HuH-7.5 (cell line): ENCODE data around the gene HK3.

Source experiments
- DNase-seq: peaks from one replicate; pipeline ENCODE4 v3.0.0; 2011; ENCODE audit warnings: low spot score

Gene HK3

DNA sequence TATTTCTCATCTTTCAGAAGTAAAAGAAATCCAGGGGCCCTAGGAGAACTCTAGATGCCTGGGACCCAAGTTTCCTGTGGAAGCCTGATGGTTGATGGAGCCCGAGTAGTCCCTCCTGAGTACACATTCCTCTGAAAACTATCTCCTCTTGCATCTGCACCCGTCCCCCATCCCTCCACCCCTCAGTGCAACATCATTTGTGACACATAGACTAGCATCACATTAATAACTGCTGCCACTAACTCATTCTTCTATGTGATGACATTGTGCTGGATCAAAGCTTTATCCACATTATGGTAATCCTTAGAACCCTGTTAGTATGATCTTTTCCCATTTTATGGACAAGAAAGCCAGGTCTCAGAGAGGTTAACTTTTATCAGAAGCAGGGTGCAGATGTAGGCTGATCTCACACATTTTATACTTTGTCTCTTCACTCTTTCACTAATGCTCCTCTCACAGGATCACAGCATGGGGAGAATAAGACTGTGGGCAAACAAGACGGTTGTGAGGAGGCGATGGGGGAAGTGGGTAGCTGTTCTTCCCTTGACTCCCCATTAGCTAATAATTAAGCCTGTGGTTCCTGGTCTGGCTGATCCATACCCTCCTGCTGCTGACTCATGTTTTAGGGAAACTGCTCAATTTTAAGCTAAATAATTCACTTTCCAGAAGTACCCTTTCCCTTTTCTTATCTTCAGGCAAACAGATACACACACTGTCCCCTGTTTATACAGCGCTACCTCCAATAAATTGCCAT lies 3.9 kb upstream of the HK3 start:
- DNase-seq, result no peak

DNA sequence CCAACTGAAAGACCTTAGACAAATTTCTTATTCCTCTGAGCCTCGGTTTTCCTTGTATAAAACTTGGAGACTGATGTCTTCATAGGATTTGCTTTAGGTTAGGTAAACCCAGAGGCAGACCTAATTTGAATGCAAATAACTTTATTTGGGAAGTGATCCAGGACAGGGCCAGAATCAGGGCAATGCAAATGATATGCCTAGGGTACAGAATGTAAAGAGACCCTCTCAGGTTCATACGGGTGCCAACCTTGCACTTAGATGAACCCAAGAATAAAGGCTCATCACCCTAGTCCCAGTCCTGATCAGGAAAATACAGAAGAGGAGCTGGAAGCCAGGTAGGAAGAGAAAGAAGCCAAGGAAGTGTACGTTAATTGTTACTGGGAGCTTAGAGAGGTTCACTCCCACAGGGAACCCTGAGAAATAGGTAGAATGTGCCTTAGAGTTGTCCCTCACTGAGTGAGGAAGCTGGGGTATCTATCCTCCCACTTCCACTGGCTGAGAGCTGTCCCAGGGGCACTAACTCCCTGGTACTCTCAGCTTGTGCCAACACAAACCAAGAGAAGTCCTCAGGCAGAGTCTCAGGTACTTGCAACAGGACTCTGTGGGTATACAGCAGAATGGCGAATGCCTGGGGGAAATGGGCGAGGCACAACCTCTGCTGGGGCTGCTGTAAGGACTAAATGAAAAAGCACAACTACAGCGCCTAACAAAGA lies 3.1 kb upstream of the HK3 start:
- DNase-seq, result no peak

DNA sequence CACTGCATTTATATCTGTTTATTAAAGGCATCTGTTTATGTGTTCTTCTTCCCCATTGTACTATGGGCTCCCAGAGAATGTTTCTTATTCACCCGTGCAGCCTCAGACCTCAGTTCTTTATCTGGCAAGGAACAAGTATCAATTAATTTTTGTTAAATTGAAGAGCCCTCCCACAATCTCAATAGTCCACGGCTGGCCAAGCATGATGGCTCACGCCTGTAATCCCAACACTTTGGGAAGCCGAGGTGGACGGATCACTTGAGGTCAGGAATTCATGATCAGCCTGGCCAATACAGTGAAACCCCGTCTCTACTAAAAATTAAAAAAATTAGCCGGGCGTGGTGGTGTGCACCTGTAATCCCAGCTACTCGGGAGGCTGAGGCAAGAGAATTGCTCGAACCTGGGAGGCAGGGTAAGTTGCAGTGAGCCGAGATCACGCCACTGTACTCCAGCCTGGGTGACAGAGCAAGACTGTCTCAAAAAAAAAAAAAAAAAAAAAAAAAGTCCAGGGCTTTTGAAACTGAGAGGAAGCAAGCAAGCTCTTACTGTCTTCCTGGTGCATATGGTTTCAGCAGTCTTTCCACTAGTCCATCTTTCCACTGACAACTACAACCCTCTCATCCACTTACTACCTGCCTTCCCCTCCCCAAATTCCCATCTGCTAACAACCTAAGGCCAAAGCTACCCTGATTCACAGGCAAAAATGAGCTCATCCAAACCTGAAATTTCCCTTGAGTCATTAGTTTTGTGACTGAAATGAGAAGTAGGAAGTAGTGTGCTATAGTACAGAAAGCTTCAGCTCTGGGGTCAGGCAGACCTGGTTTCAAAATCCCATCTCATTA lies 2.3 kb upstream of the HK3 start:
- DNase-seq, result no peak

DNA sequence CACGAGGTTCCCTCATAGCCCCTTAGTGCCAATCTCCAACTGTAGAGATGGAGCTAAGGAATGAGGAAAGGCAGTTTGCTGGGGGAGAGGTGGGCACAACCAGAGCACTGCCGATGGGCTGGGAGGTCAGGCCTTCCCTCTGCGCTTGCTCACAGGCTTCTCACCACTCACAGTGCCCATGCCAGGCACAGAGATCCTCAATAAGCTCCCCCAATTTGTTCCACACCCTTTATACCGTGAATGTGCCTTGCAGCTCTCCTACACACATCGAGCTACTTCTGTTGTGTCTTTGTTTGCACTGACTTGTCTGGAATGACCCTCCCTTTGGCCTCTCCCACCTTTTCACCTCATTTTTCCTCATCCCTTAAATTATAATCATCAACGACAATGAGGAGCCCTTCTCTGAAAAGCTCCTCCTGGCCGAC lies 1.6 kb upstream of the HK3 start:
- DNase-seq, result no peak

DNA sequence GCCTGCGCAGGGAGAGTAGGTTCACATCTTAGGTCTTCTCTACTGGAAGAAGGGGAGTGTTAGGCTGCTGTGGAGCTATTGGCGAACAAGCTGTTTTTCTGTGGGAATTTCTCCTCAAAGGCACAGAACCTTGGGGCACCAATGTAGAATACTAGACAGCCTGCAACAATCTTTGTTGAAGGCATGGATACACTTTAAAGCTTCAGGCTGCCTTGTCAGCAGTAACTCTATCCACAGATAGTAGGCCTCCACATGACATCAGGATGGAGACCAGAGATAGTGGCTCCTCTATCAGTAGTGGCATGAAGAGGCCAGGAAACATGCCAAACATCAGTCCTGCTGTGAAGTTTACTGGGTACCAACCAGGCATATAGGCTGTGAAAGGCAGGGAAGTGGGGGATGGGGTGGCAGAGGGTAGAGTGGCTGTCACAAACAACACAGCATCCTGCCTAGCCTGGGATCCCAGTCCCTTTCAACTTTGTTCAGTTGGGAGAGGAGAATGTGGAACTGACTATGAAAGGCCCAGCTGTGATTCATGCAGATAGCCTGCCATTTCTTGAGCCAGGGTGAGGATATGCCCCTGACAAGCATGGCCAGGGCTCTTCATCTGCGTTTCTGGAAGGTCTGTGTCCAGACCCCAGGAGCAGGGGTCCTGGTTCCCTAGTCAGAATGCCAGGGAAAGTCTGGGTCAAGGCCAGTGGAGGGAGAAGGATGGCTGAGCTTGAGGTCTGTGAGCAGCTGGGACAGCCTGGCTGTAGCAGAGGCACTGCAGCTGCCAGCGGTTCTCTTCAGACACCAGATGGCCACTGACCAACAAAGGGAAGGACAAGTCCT lies 1.0 kb upstream of the HK3 start:
- DNase-seq, result no peak

DNA sequence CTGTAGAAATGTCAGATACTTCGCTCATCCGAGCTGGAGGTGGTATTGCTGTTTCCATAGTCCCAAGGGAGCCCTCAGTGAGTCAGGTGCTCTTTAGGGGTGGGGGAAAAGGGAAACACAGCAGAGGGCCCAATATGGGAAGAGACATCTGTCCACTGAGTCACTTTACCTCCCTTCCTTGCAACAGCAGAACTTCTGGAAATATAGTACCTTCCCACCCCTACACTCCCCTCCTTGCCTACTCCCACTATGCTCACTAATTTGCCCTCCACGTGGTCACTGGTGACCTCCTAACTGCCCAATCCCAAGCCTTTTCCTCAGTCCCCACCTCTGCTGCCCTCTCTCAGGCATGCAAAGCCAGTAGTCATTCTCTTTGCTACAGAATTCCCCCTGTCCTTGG lies 1.9 kb downstream of the HK3 start:
- no peak for DNase-seq

DNA sequence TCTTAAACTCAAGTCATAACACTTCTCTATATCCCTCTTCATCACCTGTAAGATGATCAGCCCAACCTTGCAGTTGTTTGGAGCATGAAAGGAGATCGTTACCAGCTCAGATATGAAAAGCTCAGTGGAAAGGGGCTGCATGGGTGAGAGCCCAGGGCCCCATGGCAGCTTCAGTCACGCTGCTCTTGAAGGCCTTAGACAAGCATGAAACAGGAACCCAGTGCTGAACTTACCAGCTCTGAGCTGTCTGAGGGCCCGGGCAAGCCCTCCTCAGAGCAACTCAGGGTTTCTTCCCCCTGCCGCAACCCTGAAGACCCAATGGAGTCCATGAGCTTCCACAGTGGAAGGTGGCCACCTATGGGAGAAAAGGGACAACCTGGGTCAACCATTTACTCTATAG lies 3.3 kb downstream of the HK3 start:
- DNase-seq, result no peak

DNA sequence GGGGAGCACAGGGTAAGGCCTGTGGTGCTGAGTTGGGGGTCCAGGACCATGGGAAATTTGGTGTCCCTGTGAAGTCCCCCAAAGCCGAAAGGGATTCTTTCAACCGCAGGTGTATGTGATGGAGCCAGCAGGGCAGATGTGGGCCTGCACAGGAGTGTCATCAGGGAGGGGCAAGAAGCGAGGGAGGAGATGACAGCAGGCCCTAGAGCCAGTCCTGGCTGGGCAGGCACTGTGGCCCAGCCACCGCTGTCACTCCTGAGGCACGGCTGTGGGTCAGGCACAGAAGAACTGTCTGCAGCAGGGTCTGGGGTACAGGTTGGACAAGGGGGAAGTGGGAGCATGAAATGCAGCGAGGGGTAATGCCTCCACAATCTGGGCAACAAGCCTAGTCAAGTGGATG lies 4.8 kb downstream of the HK3 start:
- DNase-seq, result no peak

DNA sequence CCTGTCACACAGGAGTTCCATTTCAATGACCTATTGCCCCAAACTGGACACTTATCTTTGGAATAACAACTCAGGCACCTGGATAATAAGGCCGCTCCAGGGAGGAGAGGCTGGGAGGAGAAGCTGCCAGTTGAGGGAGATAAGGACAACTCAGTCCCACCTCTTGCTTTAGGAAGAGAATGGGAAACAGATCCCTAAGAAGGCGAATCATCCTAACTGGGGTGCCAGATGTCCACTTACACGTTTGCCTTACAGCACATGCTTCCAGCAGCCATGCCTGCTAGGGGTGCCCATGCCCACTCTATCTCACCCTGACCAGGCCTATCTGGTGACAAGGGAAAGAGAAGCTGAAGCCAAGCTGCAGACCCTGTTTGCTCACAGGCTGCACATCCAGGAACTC lies 6.5 kb downstream of the HK3 start:
- DNase-seq, result no peak

DNA sequence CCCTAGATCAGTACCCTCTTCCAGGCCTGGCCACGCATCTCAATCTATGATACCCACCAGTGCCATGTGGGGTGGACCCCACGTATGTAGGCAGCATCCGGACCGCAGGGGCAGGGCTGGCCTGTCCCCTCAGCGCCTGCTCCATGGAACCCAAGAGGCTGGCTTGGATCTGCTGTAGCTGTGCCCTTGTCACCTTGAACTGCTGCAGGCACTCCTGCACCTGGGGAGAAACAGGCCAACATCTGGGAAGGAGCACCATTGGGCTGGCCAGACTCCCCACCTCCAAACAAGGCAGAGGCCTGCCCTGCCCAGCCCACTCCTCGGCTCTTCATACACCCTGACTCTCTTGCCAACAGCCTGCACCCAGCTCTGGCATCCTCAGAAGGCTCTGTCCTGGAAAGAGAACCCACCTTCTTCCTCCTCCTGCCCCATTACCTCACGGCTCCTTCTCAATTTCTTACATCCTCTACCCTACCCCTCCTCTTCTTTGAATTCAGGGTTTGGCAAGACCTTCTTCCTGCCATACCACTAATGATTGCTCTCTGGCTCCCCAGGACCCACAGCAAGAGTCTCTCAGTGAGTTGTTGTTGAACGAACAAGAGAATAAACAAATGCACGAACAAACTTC lies 7.7 kb downstream of the HK3 start:
- DNase-seq, result no peak

DNA sequence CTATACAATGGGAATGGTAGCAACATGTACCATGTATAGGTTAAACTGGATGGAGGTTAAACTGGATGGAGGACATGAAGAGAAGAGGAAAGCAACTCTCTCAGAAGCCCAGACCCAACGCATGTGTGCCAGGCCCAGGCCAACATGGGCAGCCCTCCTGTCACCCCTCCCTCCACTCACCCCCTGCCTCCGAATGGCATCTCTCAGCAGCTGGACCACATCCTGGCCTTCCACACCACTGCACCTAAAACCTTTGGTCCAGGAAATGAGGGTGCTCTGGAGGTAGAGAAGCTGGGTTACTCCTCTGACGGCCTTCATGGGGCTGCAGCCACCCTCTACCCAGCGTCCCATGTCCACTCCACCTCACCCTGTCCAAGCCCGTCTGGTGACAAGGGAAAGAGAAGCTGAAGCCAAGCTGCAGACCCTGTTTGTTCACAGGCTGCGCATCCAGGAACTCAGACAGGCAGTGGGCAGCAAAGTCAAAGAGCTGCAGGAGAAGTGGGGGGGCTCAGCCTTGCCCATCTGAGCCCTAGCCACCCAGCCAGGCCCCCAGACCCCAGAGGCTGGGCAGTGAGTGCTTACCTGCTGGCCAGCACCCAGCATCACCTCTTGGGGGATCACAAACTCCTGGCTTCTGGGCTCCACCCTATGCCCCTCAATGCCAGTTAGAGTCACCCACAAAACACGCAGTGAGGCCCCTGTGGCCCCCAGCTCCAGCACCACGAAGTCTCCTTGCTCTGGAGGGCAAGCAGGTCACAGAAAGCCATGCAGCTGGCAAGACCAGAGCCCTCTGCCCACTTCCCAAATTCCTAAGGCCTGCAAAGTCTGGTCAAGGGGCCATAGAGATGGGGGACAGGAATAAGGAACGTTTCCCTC lies 8.5 kb downstream of the HK3 start:
- DNase-seq, result no peak

DNA sequence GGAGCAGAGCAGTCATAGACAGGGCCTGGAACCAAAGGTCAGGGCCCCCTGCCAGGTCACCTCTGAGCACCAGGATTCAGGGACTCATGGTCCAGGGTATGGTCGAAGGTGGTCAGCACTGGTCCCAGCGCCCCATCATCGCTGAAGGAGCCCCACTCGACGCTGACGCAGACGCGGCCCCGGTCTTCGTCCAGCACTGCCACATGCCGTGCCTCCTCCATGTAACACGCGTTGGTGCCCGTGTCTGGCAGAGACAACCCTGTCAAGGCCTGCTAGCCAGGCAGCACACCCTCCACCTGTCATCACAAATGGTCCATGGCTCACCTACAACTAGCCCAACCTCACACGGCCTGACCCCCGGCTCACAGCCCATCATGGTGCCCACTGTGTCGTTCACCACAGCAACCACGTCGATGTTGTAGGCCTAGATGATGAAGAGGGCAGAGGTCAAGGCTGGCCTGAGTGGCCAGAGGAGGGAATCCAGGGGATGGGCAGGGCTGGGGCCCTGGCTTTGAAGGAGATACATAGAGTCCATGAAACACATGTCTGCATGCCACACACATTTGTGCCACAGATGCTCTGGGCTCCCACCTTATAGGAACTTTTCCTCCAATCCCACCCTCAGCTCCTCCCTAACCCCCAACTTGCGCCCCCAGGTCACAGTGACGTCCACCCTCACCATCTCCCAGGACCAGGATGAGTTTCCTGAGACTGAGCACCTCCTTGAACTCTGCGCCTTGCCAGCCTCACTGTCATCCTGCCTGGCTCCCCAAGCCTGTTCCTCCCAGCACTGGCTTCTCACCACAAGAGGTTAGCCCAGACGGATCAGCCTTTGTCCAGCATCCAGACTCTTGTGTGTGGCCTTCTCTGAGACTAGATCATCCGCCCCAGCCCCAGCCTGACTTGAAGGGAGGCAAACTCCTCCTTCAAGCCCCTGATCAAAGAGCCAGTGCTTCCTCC lies 9.5 kb downstream of the HK3 start:
- no peak for DNase-seq

DNA sequence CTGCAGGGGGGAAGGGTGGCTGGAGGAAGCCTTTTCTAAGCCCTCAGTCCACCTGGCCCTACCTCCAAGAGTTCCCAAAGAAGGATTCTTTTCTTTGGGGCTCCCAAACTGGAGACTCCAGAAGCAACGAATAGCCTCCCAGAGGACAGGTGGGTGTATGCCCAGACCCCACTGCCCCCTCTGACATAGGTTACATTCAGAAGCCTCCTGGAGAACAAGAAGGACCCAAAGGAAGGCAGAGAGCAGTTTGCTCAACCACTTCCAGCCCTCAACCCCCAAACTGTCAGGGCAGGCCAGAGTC lies 10.3 kb downstream of the HK3 start:
- no peak for DNase-seq

DNA sequence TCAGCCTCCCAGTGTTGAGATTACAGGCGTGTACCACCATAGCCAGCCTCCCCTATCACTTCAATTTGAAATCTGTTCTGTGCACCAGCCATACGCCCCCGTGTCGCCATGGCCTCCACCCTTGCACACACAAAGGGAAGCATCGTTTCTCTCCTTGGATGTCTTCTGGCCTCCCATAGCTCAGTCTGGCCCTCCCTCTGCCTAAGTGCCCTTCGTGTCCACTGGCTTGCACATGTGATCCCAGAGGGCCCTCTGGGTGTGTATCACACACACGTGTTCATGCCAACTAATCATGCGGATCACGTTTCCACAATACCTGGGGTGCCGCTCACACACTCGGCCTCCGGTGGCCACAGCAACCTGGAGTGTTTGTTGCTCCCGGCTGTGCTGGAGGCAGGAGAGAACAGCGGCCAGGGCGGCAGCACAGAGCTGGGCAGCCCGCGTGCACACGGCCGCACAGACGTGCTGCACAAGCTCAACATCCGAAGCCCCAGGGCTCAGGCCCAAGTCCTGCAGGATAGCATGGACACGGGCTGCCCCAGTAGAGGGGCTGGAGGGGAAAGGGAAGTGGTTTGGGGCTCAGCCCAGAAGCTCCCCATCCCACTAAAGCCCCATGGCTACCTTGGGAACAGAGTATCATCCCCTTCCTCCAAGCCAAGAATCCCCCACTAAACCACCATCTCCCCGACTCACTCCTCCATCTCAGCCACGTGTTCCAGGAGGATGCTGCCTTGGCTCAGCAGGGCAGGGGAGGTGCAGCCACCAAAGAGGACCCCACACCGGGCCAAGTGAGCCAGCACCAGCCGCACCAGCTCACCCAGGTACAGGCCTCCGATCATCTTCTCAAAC lies 10.9 kb downstream of the HK3 start:
- DNase-seq, result no peak

DNA sequence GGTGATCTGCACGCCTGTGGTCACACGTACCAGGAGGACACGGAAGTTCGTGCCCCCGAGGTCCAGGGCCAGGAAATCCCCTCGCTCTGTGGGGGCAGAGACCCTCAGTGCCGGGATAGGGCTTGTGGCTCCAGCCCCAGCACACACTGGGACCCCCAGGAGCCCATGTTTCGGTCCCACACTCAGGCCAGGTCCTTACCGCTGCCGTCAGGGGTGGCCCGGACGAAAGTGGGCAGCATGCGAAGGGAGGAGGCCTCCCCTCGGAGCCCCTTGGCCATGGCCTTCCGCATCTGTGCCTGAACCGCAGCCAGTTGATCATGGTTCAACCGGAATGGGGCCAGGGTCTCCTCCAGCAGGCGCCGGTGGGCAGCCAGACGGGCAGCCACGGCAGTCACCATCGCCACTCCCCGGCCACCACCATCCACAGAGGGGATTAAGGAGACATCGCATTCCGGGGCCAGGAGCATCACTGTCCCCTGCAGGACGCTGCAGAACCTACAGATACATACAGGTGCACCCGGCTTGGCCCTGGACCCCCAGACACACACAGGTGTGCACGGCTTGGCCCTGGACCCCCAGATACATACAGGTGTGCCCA lies 11.8 kb downstream of the HK3 start:
- no peak for DNase-seq

DNA sequence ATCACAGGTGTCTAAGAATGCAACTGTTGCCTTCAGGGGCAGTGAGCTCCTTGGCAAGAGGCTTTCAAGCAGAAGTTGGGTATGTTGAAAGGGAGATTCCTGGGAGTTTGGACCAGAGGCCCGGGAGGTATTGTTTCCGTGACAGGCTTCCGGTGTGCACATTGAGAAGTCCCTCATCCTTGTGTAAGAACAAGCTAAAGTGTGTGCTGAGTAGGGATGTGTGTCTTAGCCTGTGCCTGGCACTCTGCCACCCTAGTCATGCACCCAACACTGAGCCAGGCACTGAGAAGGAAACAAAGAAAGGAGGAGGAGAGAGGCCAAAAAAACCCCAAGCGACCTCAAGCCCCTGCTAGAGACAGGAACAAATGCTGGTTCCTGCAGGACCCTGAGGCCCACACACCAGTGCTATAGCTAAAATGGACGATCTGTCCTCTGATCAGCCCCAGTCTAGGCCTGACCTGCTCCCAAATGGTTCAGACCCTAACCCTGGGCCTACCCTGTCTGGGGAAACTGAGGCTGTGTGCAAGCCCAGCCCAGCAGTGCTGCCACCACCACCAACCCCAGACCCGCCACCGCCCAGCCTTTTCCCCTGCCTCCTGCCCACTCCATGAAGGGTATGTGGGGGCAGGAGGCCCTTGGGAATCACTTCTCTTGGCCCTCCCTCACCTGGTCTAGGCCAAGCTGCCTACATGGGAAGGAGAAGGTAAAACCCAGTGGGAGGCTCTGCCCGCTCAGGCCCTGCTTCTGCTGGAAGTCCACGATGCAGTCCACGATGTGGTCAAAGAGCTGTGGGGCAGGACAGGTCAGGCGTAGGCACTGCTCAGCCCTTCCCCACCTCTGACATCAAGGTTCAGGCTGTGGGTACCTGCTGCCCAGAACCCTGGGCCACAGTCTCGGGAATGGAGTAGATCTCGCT lies 12.6 kb downstream of the HK3 start:
- no peak for DNase-seq

DNA sequence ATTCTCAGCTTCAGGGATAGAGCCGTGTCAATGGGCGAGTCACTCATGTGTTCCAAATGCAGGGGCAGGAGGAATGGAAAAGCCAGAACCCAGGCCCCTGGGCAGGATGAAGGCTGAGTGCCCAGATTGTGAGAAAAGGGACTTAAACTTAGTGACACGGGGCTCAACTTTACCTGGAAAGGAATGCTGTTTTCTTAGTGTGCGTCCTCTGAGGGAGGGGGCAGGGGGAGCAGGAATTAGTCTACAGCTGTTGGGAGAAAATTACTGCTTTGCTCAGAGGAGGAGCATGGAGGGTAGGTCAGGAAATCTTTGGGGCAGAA lies 14.6 kb downstream of the HK3 start:
- DNase-seq, result no peak
